Measurements from ENCODE around the gene GRK4.
"Not testable (repeated sequence)": the region's sequence is repeated elsewhere in the genome, so short reads cannot be mapped to it uniquely, and the experiment has no call there.

The GRK4 gene

DNA sequence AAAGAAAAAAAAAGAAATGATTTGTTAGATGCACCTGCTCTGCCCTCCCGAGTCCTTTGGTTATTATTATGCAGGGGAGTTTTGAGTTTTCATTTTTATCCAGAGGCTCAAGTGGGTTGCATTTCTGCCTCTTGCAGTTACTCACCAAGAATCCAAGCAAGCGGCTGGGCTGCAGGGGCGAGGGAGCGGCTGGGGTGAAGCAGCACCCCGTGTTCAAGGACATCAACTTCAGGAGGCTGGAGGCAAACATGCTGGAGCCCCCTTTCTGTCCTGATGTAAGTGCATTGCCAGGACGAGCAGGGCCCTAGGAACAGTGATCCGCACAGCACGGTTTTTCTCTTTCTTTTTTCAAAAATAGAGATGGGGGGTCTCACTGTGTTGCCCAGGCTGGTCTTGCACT, 71.9 kb downstream of the GRK4 start:
- DNase-seq (ENCODE audit: insufficient read length, low spot score) (no peak), FAIRE-seq (no peak)

DNA sequence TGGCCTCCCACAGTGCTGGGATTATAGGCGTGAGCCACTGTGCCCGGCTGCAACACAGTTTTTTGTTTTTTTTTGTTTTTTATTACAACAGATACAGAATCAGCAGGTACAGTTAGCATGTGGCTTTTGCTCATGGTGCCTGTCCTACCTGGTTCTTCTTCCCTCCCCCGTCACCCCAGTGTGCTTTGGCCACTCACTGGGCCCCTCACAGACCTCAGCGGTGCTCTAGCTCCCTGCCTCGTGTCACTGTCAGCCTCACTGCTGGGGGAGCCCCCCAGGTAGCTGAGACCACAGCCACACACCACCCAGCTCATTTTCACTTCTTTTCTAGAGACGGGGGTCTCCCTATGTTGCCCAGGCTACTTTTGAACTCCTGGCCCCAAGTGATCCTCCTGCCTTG, 72.3 kb downstream of the GRK4 start:
- no peak for DNase-seq (ENCODE audit: insufficient read length, low spot score)
- FAIRE-seq: no peak

DNA sequence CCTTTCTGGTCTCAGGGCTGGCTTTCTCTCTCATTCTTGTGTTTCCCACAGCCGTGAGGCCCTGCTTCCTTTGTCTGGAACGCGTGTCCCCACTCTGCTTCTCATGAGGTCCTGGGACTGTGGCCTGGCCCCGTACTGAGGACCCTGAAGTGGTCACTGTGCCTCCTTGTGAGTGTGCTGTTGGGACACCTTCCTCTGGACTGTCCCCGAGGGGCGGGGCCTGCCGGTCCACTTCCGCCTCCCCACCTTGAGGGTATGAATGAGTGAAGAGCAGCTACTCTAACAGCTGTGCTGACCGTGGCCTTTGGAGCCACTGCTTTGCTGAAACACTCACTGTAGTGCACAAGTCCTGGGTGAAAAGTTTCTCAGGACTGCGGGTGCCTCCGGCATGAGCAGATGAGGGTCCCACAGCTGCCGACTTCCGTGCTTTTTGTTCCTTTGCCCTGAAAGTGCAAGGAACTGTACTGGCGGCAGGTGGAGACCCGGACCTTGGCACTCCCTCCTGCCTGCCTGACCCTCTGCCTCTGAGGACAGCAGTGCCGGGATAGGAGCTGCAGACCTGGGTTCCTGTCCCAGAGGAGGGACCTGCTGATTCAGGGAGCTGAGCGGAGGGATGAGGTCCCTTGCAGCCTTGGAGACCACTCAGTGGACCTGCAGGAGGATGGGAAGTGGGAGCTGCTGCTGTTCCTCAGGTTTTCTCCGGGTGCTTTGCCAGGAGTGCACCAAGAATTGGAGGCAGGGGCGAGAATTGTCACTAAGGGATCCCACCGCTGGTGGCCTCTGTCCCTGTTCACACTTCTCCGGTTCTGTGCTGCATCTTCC, 73.0 kb downstream of the GRK4 start:
- FAIRE-seq: no peak
- DNase-seq (ENCODE audit: insufficient read length, low spot score): no peak

DNA sequence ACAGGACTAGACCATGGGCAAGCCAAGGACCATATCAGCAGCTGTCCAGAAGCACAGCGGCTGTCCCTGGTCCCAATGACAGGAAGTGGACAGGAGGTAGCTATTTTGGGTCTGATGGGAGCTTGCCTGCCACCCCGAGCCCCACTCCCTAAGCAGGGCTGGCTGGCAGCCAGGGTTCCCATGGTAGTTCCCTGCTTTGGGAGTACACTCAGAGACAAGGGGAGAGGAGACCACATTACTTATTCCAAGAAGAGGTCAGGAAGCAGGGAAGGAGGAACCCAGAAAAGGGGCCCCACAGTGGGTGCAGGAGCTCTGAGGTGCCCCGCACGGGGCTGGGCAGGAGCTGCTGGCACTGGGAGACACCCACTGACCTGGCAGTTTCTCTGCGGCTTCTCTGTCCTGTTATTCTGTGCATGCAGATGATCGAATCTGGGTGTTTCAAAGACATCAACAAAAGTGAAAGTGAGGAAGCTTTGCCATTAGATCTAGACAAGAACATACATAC, 74.6 kb downstream of the GRK4 start:
- no peak for FAIRE-seq
- no peak for DNase-seq (ENCODE audit: insufficient read length, low spot score)

DNA sequence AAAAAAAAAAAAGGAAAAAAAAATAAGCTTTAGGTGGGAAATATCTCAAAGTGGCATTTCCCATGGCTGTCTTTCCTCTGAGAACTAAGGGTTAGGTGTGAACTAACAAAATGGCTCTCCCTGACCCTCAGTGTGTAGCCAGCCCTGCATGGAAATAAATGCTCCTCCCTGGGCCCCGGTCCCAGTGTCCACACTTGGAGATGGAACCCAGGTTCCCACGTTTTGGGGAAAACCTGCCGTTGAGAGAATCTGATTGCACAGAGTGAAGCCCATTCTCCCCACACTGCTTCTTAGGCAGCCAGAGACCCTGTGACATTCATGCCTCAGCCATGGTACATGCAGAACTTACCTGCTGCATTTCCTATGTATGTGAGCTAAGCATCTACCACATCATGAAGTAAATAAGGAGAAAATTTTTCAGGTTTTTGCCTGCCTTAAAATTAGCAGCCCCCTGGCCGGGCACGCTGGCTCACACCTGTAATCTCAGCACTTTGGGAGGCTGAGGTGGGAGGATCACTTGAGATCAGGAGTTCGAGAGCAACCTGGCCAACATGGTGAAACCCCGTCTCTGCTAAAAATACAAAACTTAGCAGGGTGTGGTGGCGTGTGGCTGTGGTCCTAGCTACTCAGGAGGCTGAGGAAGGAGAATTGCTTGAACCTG, 76.5 kb downstream of the GRK4 start:
- no peak for FAIRE-seq
- no peak for DNase-seq (ENCODE audit: insufficient read length, low spot score)

DNA sequence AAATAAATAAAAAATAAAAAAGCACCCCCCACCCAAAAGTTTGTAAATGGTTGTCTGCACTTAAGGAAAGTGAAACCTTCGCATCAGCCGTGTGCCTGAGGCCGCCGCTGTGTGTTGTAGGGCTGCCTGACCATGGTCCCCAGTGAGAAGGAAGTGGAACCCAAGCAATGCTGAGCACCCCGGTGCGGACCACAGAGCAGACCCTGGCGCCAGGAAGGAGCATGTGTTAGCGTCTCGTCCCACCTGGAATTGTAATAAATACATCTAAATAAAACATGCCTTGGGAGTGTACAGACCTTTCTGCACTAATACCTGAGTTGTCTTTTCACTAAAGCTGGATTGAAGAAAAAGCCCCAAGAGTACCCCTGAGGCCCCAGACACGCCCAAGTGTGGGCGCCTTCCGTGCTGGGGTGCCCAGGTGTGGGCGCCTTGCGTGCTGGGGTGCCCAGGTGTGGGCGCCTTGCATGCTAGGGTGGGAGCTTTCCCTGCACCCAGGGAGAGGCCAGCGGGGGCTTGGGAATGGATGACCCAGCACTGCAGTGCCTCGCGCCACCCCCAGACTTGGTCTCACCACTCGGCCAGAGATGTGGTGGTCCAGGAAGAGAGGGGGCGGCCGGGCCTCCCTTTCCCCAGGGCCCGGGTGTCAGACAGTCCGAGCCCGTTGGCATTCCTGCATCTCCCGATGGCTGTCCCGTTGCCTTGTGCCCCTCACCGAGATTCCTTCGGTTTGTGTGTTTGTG, 77.3 kb downstream of the GRK4 start:
- FAIRE-seq: no peak
- DNase-seq (ENCODE audit: insufficient read length, low spot score): no peak

DNA sequence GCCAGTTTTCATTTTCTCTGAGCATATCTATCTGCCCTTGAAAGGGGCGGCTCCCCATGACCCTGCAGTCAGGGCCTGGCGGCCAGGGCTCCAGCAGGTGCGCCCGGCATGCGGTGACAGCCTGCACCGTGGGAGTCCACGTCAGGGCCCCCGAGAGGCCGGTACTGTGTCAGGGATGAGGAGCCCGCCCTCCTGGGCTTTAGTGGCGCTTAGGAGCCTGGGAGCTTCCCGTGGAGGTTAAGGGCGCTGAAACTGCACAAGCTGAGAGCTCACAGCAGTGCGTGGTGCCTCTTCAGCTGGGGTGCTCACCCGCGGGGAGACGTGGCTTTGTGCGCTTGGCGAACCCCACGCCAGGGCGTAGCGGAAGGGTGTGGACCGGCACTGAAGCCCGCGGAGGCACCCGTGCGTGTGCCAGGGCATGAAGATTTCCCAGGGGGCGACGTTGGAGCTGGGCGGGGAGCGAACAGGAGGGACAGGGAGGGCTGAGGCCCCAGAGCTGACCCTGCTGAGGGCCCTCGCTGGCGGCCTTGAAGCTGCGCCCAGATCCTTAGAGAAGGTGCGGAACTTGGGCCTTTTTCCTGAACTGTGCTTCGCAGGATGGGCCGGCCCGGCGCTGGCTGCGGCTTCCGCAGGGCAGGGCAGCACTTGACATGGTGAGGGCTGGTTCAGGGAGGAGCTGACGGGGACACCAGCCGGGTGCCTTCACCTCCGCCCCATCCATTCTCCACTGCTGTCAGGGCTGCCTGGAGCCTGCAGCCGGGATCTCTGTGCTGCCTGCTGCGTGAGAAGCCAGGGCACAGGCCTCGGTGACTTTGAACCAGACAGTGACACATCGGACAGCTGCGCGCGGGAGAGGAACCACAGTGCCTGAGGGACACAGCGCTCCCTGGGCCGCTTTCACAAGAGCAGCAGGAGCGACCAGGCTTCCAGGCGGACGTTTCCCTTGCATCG, 78.1 kb downstream of the GRK4 start:
- DNase-seq (ENCODE audit: insufficient read length, low spot score): no peak

DNA sequence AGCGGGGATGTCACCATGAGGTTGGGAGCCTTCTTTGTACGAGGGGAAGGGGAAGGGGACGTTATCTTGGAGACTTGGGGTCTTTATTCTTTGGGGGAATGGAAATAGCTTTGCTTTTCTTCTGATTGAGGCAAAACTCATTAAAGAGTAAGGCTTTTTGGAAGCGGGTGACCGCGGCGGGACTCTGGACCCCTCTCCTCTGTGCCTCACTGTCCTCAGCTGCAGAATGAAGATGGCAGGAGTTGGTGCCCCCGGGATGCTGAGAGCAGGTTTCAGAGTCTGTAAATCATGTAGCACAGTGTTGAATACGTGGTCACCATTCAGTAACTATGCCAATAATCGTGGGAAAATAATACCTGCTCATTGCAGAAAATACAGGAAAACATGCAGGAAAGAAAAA, 78.9 kb downstream of the GRK4 start:
- DNase-seq (ENCODE audit: insufficient read length, low spot score): no peak
- no peak for FAIRE-seq

More for the DNA sequence above, 78.1 kb downstream of the GRK4 start:
- no peak for FAIRE-seq

DNA sequence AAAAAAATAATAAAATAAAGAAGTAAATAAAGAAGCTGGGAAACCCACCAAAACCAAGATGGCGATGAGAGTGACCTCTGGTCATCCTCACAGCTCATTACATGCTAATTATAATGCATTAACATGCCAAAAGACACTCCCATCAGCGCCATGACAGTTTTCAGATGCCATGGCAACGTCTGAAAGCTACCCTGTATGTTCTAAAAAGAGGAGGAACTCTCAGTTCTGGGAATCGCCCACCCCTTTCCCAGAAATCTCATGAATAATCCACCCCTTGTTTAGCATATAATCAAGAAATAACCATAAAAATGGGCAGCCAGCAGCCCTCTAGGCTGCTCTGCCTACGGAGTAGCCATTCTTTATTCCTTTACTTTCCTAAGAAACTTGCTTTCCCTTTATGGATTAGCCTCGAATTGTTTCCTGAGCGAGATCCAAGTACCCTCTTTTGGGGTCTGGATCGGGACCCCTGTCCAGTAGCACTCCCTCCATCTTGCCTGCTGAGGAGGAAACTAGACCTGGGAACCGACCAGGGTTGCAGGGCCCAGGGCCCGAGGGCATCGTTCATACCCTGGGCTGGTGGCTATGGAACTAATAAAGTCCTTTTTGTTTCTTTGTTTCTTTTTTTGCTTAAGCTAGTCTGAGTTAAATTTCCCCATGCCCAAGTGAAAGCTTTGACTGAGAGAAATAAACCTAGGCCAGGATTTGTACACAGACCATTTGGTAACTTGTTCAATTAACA, 80.1 kb downstream of the GRK4 start:
- FAIRE-seq: no peak
- no peak for DNase-seq (ENCODE audit: insufficient read length, low spot score)

DNA sequence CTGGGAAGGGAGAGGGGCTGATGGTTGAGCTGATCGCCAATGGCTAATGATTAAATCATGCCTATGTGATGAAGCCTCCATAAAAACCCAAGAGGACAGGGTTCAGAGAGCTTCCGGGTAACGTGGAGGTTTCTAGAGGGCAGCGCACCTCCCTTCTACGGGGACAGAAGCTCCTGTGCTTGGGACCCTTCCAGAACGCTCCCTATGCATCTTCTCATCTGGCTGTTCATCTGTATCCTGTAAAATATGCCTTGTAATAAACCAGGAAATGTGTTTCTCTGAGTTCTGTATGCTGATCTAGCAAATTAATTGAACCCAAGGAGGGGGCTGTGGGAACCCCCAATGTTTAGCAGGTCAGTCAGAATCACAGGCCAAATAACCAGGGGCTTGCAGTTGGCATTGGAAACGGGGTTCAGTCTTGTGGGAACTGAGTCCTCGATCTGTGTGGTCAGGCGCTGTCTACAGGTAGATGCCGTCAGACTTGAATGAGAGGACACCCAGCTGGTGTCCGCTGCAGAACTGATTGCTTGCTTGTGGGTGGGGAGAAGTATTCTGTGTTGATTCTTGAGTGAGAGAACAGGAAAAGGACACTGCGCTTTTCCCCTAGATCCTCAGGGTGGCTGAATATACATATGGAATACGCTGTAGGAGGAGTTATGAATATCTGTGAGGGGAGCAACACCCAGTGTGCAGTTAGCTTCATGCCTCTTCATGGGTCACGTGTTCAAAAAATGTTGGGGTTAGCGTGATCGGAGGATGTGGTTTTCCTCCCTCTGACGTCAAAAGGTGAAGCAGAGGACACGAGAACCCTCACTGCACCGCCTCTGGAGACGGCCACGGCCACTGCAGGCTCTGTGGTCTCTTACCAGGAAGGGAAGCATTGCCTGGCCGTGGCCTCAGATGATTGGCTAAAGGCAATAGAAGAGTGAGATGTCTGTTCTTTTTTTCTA, 81.8 kb downstream of the GRK4 start:
- DNase-seq (ENCODE audit: insufficient read length, low spot score) (no peak), FAIRE-seq (no peak)

DNA sequence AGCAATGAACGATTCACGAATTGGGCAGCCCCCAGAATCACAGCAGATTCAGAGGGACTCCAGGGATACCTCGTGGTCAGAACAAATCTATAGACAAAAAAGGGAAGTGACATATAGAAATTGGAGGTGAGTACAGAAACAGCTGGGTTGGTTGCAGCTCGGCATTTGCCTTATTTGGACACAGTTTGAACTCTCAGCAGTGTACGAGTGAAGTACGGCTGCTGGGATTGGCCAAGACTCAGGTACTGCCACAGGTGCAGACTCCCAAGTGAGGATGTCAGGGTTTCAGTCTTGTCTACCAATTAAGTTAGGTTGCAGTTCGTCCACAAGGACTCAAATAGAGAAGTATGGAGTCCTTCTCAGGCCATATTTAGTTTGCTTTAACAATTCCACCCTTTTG, 82.8 kb downstream of the GRK4 start:
- FAIRE-seq (no peak), DNase-seq (ENCODE audit: insufficient read length, low spot score) (no peak)

DNA sequence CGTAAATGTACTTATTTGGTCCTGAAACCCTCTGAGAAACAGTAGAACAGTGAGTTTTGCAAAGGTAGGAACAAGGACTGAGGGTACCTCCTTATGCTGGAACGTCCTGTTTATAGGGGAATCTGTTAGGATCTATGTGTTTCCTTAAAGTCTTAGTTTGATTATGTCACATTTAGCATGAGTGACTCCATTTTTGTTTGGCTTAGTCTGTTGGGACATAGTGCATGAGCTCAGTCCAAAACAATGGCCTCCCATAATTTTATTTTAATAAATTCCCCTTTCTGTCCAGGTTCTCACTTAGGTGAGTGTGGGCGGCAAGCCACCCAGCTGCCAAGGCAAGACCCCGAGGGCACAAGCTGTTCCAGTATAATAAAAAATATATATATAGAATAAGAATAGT, 83.3 kb downstream of the GRK4 start:
- DNase-seq (ENCODE audit: insufficient read length, low spot score) (no peak), FAIRE-seq (no peak)

DNA sequence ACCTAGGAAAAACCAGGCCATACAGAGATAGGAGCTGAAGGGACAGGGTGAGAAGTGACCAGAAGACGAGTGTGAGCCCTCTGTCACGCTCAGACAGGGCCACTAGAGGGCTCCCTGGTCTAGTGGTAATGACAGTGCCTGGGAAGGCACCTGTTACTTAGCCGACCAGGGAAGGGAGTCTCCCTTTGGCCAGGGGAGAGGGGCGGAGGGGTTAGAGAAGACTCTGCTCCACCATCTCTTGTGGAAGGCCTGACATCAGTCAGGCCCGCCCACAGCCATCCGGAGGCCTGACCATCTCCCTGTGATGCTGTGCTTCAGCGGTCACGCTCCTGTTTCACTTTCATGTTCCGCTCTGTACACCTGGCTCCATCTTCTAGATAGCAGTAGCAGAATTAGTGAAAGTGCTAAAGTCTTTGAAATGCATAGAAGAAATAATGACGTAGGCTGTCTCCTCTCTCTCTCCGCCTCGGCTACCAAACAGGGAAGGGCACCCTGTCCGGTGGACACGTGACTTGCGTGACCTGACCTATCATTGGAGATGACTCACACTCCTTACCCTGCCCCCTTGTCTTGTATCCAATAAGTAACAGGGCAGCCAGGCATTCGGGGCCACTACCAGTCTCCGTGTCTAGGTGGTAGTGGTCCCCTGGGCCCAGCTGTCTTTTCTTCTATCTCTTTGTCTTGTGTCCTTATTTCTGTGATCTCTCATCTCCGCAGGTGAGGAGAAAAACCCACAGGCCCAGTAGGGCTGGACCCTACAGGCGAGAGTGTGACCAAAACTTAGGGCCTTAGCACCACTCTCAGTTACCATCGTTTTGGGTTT, 84.3 kb downstream of the GRK4 start:
- no peak for DNase-seq (ENCODE audit: insufficient read length, low spot score)
- FAIRE-seq: no peak

DNA sequence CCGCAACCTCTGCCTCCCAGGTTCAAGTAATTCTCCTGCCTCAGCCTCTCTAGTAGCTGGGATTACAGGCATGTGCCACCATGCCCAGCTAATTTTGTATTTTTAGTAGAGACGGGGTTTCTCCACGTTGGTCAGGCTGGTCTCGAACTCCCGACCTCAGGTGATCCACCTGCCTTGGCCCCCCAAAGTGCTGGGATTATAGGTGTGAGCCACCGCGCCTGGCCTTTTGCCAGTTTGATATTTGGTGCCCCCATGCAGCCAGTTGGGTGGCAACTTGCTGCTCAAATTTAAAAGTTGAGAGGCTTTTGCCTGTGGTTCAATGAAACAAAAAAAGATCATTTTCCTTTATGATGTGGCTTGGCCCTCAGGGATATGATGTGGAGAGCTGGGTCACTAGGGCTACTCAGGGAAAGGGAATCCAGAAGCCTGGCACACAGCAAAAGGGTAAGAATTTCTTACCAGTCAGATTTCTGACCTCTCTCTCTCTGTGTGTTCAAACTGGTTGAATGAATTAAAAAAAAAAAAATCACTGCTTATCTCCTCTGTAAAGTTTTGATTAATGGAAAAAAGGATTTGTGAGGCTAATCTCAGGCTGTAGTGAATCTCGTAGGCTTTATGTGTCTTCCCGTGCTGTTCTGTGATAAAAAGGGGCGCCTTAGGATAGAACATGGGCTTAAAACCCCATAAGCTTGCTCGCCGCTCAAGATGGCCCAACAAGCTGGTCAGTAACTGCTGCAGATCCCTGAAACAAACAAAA, 87.9 kb downstream of the GRK4 start:
- not testable (repeated sequence) for FAIRE-seq; DNase-seq (ENCODE audit: insufficient read length, low spot score)

DNA sequence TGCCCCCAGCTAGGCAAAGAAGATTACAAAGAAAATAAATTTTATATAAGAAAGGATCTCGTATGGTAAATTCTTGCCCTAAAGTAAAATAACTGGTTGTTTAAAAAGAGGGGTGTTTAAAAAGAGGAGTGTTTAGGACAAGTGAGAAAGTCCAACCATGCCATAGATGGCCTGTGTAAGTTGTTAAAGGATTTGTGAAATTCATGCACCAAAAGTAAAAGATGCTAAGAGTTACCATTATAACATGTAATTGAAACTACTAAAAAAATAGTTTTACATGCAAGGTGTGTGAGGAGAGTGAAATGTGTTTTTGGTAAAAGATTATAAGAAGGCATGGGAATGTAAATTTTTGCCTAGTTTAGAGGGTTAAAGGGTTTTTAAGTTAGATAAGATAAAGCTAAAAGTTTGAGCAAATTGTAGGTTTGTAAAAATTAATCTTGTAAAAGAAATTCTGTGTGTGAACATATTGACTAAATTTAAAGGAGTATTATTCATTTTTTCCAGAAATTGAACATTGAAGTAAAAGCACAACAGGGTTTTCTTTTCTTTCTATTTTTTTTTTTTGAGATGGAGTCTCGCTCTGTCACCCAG, 90.9 kb downstream of the GRK4 start:
- FAIRE-seq: no peak

DNA sequence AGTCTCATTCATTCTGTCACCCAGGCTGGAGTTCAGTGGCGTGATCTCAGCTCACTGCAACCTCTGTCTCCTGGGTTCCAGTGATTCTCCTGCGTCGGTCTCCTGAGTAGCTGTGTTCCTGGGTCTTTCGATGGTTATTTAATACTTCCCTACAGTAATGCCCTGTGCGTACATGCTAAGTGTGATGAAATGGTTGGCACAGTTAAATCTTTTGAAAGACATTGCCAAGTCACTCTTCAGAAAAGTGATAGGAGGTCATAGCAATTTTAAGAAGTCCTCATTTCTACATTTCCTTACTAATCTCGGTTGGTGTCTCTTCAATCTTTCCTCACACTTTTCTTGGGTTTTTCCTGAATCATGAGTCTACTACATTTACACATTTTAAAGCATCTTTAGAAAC, 96.6 kb downstream of the GRK4 start:
- DNase-seq (ENCODE audit: insufficient read length, low spot score) (no peak), FAIRE-seq (no peak)

More for the DNA sequence above, 90.9 kb downstream of the GRK4 start:
- DNase-seq (ENCODE audit: insufficient read length, low spot score): no peak

DNA sequence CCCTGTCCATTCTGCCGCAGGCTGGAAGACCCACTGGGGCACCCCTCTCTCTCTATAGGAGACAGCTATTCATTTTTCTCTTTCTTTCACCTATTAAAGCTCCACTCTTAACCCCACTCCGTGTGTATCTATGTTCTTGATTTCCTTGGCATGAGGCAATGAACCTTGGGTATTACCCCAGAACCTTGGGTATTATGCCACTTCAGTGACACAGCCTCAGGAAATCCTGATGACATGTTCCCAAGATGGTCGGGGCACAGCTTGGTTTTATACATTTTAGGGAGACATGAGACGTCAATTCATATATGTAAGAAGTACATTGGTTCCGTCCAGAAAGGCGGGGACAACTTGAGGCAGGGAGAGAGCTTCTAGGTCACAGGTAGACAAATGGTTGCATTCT, 97.6 kb downstream of the GRK4 start:
- DNase-seq (ENCODE audit: insufficient read length, low spot score) (no peak), FAIRE-seq (no peak)
